ENCODE measurements around the gene ZSCAN22. TPM values are rescaled to one million over a fixed set of nuclear protein-coding genes. Genes with fewer than 3 reads are reported as not detected.

Gene ZSCAN22
- total and polyA plus RNA-seq, 2 of the 13 experiments (the other 11 are each of a cell fraction or from before 2014, with no cell fraction given) = 2.5 to 3.5 TPM

- Histone ChIP-seq H3K4me2 (ENCODE audit: low read depth, low read length) (no peak overlapping the region), H3K9me3 (ENCODE audit: low read length) (no peaks in the 10 kb centered on the region), H4K20me1 (ENCODE audit: insufficient read depth, low read length) (no peaks in the 10 kb centered on the region), H3K27ac (ENCODE audit: extremely low read length, insufficient read depth, low read length) (no peak overlapping the region), H3K36me3 (replicated peaks in 1 of 2; ENCODE audit: control insufficient read depth in 1 of 2, insufficient read depth in 2 of 2, low read length in 2 of 2) (peaks cover 29 to 78% of the 10 kb centered on the region in 2 experiments; a peak in 4 of 5 replicates), H3K27me3 (ENCODE audit: control insufficient read depth in 1 of 2, insufficient read depth in 2 of 2, low read length in 2 of 2) (no peaks in the 10 kb centered on the region), H3K9ac (ENCODE audit: insufficient read depth, low read depth, low read length) (no peak overlapping the region), H3K4me1 (ENCODE audit: insufficient read depth, low read length) (no peaks in the 10 kb centered on the region), H2AFZ (ENCODE audit: low read length) (no peak overlapping the region), H3K4me3 (replicated peaks in 1 of 3; ENCODE audit: insufficient read depth in 1 of 3, low read depth in 2 of 3, low read length in 3 of 3) (no peak overlapping the region), H3K79me2 (ENCODE audit: insufficient read depth, low read length) (peaks cover 2% of the 10 kb centered on the region)
- no peak for ATAC-seq
- CTCF ChIA-PET (ENCODE audit: low intra/inter-chr PET ratio, low total read pairs) = no interaction called here
- intact Hi-C loops (cut with micrococcal nuclease; ENCODE audit: unreplicated experiment) (no loop called here), in situ Hi-C loops (cut with HindIII; ENCODE audit: extremely low pct_ligation_motif_present, low pct_unique_long_range_greater_than_20kb) (no loop called here)
- FAIRE-seq = no peak
- DNase-seq (ENCODE audit: low spot score) = no peak
- WGBS (ENCODE audit: low lambda C conversion rate) = 97% methylated on average over 7 of the region's 7 CpGs
- no TSS peak for BruUV-seq (replicated peaks)
- POLR2A ChIA-PET = no interaction called here
- TF ChIP-seq ZFP36L2 (CRISPR knock-in tag; IDR thresholded peaks at IDR 0.05) (no peak), MAFK (conservative IDR thresholded peaks at IDR 0.05 in 1 of 2, IDR thresholded peaks at IDR 0.05 in 1 of 2; ENCODE audit: low read length in 2 of 2) (peak; percentile 55 to 76; a peak in 3 of 4 replicates), ZNF709 (CRISPR knock-in tag; IDR thresholded peaks at IDR 0.05) (no peak), ZNF674 (CRISPR knock-in tag; IDR thresholded peaks at IDR 0.05; ENCODE audit: low read depth) (no peak), MAFF (IDR thresholded peaks at IDR 0.05; ENCODE audit: low read depth, low read length) (peak; percentile 70)
Observed at GRCh38 chr19:58291943-58292342, 34.9 kb upstream of the ZSCAN22 start.

GRCh38 chr19:58294743-58295374 is 31.9 kb upstream of the ZSCAN22 start:
- POLR2A ChIA-PET = no interaction called here
- Histone ChIP-seq H3K79me2 (ENCODE audit: insufficient read depth, low read length) (peaks cover 2% of the 10 kb centered on the region), H3K4me3 (replicated peaks in 1 of 3; ENCODE audit: insufficient read depth in 1 of 3, low read depth in 2 of 3, low read length in 3 of 3) (no peak overlapping the region), H3K4me2 (ENCODE audit: low read depth, low read length) (no peak overlapping the region), H3K36me3 (replicated peaks in 1 of 2; ENCODE audit: control insufficient read depth in 1 of 2, insufficient read depth in 2 of 2, low read length in 2 of 2) (peaks cover 29 to 76% of the 10 kb centered on the region in 2 experiments; a peak in 4 of 5 replicates), H3K9me3 (ENCODE audit: low read length) (no peaks in the 10 kb centered on the region), H3K9ac (ENCODE audit: insufficient read depth, low read depth, low read length) (no peak overlapping the region), H3K27ac (ENCODE audit: extremely low read length, insufficient read depth, low read length) (no peak overlapping the region), H4K20me1 (ENCODE audit: insufficient read depth, low read length) (no peaks in the 10 kb centered on the region), H2AFZ (ENCODE audit: low read length) (no peak overlapping the region), H3K4me1 (ENCODE audit: insufficient read depth, low read length) (no peaks in the 10 kb centered on the region), H3K27me3 (ENCODE audit: control insufficient read depth in 1 of 2, insufficient read depth in 2 of 2, low read length in 2 of 2) (no peaks in the 10 kb centered on the region)
- DNase-seq (ENCODE audit: low spot score) (no peak), FAIRE-seq (no peak), ATAC-seq (no peak)
- in situ Hi-C loops (cut with HindIII; ENCODE audit: extremely low pct_ligation_motif_present, low pct_unique_long_range_greater_than_20kb) (no loop called here), intact Hi-C loops (cut with micrococcal nuclease; ENCODE audit: unreplicated experiment) (no loop called here)
- TF ChIP-seq ZNF816 (CRISPR knock-in tag; IDR thresholded peaks at IDR 0.05; ENCODE audit: borderline replicate concordance) (no peak), SMC3 (IDR thresholded peaks at IDR 0.05; ENCODE audit: low read length) (no peak), NR2F1 (CRISPR knock-in tag; IDR thresholded peaks at IDR 0.05) (no peak), MAFK (conservative IDR thresholded peaks at IDR 0.05 in 1 of 2, IDR thresholded peaks at IDR 0.05 in 1 of 2; ENCODE audit: low read length in 2 of 2) (no peak)
- CTCF ChIA-PET (ENCODE audit: low intra/inter-chr PET ratio, low total read pairs) = no interaction called here
- BruUV-seq (replicated peaks) = no TSS peak
- WGBS (ENCODE audit: low lambda C conversion rate) = 95% methylated on average over 18 of the region's 22 CpGs
